ENCODE data around the gene RABAC1. TPM values are rescaled to one million over a fixed set of nuclear protein-coding genes. Genes with fewer than 3 reads are reported as not detected.

RABAC1 gene
- total and polyA plus RNA-seq, 4 experiments from 2014 or later = 97.4 to 256 (median 149) TPM

DNA sequence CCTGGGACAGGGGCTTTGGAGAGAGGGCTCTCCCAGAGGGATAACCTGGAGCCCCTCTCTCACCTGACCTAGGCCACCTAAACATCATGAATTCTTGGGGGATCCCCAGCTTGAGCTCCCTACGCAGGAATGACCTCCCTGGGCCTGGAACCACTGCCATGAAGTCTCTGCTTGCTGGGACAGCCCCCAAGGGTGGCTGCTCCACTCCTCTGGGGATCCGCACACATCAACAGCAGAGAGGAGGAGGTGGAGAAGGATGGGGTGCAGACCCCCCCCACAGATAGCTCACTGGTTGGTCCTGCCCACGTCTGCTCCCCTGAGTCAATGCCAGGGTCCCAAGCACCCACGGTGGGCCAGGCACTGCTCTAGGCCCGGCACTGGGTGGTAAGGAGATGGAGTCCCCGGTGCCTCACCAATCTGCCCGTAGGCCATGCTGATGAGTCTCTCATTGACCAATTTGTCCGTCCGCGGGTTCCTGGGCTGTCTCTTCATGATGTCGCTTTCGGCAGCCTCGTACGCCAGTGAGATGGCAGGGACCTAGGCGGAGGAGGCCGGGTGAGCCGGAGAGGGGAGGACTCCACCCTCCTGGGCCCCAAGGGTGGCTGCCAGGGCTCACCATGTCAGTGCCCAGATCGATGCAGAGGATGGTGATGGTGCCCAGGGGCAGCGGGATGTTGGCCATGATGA, 10.8 kb upstream of the RABAC1 start:
- no peaks in the 10 kb centered on the region for H3K27me3 ChIP-seq (ENCODE audit: insufficient read depth, low read length)
- ChIA-PET CTCF (ENCODE audit: partially characterized antibody) (no interaction called here), POLR2A (ENCODE audit: partially characterized antibody) (no interaction called here)
- no peak for DNase-seq
- H3K4me3 ChIP-seq (ENCODE audit: low read length in 2 of 2) = no peak overlapping the region
- intact Hi-C loops (cut with micrococcal nuclease) = no loop called here
- Mint-ChIP-seq H3K9me3 (peaks cover 0 to 2% (median 0%) of the 10 kb centered on the region in 8 donors), H3K27me3 (no peaks in the 10 kb centered on the region), H3K27ac (no peak overlapping the region), H3K36me3 (no peaks in the 10 kb centered on the region), H3K4me1 (no peaks in the 10 kb centered on the region), H3K4me3 (no peak overlapping the region)
- H3K4me1 ChIP-seq (ENCODE audit: insufficient read depth, low read length) = no peaks in the 10 kb centered on the region
- no peaks in the 10 kb centered on the region for H3K36me3 ChIP-seq (ENCODE audit: insufficient read depth, low read length)
- H3K9me3 ChIP-seq (ENCODE audit: control insufficient read depth in 1 of 2, low read length in 2 of 2) = no peaks in the 10 kb centered on the region
- no peak overlapping the region for H3K27ac ChIP-seq (ENCODE audit: low read depth, low read length)

DNA sequence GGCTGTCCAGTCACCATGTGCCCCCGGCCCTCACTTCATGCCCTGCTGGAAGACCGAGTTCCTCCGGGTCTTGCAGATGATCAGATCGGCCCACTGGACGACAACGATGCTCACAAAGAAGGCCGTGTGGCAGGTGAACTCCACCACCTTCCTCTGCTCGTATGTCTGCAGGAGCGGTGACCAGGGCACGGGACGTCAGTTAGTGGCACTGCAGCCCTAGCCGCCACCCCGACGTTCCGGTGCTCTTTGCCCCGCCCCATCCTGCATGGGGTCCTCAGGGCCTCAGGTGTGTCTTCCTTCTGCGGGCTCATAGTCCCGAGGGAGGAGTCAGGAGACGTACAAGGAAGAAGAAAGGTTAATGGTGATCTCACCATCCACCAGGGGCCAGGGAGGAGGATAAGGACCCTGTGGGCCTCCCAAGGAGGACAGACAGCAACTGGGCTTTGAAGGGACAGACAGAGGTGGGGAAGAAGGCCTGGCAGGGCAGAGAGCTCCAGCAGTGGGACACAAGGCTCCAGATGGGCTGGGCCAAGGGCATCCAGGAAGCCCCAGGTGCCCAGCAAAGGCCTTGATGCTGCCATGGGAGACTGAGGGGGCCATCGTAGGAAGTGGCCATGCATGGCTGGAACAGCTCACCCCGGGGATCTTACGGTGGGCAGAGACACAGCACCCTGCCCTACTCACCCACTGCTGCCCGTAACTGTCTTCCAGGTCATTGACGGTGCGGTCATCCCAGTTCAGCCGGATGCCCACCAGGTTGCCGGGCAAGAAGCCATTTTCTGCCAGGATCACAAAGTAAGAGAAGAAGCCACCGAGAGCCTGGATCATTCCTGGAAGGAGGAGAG, 9.9 kb upstream of the RABAC1 start:
- no peaks in the 10 kb centered on the region for H3K27me3 Mint-ChIP-seq
- no peak overlapping the region for H3K4me3 ChIP-seq (ENCODE audit: low read length in 2 of 2)
- no peaks in the 10 kb centered on the region for H3K4me1 Mint-ChIP-seq
- H3K36me3 Mint-ChIP-seq = no peaks in the 10 kb centered on the region
- ChIA-PET POLR2A (ENCODE audit: partially characterized antibody) (no interaction called here), CTCF (ENCODE audit: partially characterized antibody) (no interaction called here)
- intact Hi-C loops (cut with micrococcal nuclease) = no loop called here
- H3K27ac ChIP-seq (ENCODE audit: low read depth, low read length) = no peak overlapping the region
- H3K9me3 Mint-ChIP-seq = peaks cover 0 to 2% (median 0%) of the 10 kb centered on the region in 8 donors
- H3K36me3 ChIP-seq (ENCODE audit: insufficient read depth, low read length) = no peaks in the 10 kb centered on the region
- H3K4me1 ChIP-seq (ENCODE audit: insufficient read depth, low read length) = no peaks in the 10 kb centered on the region
- DNase-seq = no peak
- H3K9me3 ChIP-seq (ENCODE audit: control insufficient read depth in 1 of 2, low read length in 2 of 2) = no peaks in the 10 kb centered on the region
- no peak overlapping the region for H3K4me3 Mint-ChIP-seq
- H3K27ac Mint-ChIP-seq = no peak overlapping the region
- no peaks in the 10 kb centered on the region for H3K27me3 ChIP-seq (ENCODE audit: insufficient read depth, low read length)

GRCh38 chr19:41967054-41967783, 8.1 kb upstream of the RABAC1 start:
- peaks cover 0 to 2% (median 0%) of the 10 kb centered on the region in 8 donors for H3K9me3 Mint-ChIP-seq

GRCh38 chr19:41965106-41965505, 6.0 kb upstream of the RABAC1 start:
- H3K27me3 ChIP-seq (ENCODE audit: insufficient read depth, low read length) = no peaks in the 10 kb centered on the region

More at GRCh38 chr19:41967054-41967783, 8.1 kb upstream of the RABAC1 start:
- intact Hi-C loops (cut with micrococcal nuclease) = no loop called here
- Mint-ChIP-seq H3K4me3 (no peak overlapping the region), H3K27me3 (no peaks in the 10 kb centered on the region), H3K27ac (peak overlapping the region in 1 of 7 donors; percentile 70), H3K36me3 (no peaks in the 10 kb centered on the region), H3K4me1 (no peaks in the 10 kb centered on the region)
- ChIA-PET POLR2A (ENCODE audit: partially characterized antibody) (no interaction called here), CTCF (ENCODE audit: partially characterized antibody) (no interaction called here)
- H3K36me3 ChIP-seq (ENCODE audit: insufficient read depth, low read length) = no peaks in the 10 kb centered on the region
- no peaks in the 10 kb centered on the region for H3K27me3 ChIP-seq (ENCODE audit: insufficient read depth, low read length)
- no peak for DNase-seq
- H3K4me1 ChIP-seq (ENCODE audit: insufficient read depth, low read length) = no peaks in the 10 kb centered on the region
- H3K27ac ChIP-seq (ENCODE audit: low read depth, low read length) = no peak overlapping the region
- no peaks in the 10 kb centered on the region for H3K9me3 ChIP-seq (ENCODE audit: control insufficient read depth in 1 of 2, low read length in 2 of 2)
- no peak overlapping the region for H3K4me3 ChIP-seq (ENCODE audit: low read length in 2 of 2)

GRCh38 chr19:41960973-41961372, 1.9 kb upstream of the RABAC1 start:
- peaks cover 10 to 26% (median 17%) of the 10 kb centered on the region in 4 donors for H3K4me1 Mint-ChIP-seq
- ChIA-PET CTCF (ENCODE audit: partially characterized antibody) (interaction anchor here (0.7 kb wide), 2 partner anchors 101 to 140 kb away, joined by 3 to 5 read pairs; partner anchors contain the start of gene RPS19), POLR2A (ENCODE audit: partially characterized antibody) (interaction anchor here (0.7 to 5.2 kb wide), 3 partner anchors 33 to 101 kb away, joined by 3 to 57 read pairs (median 49); partner anchors contain the start of genes ARHGEF1, ERFL and RPS19)
- H3K4me3 Mint-ChIP-seq = peak overlapping the region in 1 of 8 donors; percentile 30
- no peaks in the 10 kb centered on the region for H3K36me3 ChIP-seq (ENCODE audit: insufficient read depth, low read length)
- no peak for DNase-seq
- H3K4me1 ChIP-seq (ENCODE audit: insufficient read depth, low read length) = peaks cover 16% of the 10 kb centered on the region
- H3K27me3 Mint-ChIP-seq = no peaks in the 10 kb centered on the region
- no peaks in the 10 kb centered on the region for H3K9me3 Mint-ChIP-seq
- intact Hi-C loops (cut with micrococcal nuclease) = no loop called here
- no peaks in the 10 kb centered on the region for H3K9me3 ChIP-seq (ENCODE audit: control insufficient read depth in 1 of 2, low read length in 2 of 2)
- H3K4me3 ChIP-seq (ENCODE audit: low read length in 2 of 2) = no peak overlapping the region
- H3K27ac ChIP-seq (ENCODE audit: low read depth, low read length) = no peak overlapping the region
- peak overlapping the region in 1 of 7 donors; percentile 43 for H3K27ac Mint-ChIP-seq
- peaks cover 0 to 19% of the 10 kb centered on the region in 2 donors for H3K36me3 Mint-ChIP-seq
- no peaks in the 10 kb centered on the region for H3K27me3 ChIP-seq (ENCODE audit: insufficient read depth, low read length)

More at GRCh38 chr19:41965106-41965505, 6.0 kb upstream of the RABAC1 start:
- no peak overlapping the region for H3K4me3 ChIP-seq (ENCODE audit: low read length in 2 of 2)
- no peaks in the 10 kb centered on the region for H3K9me3 ChIP-seq (ENCODE audit: control insufficient read depth in 1 of 2, low read length in 2 of 2)
- H3K4me1 Mint-ChIP-seq = no peaks in the 10 kb centered on the region
- no peak overlapping the region for H3K4me3 Mint-ChIP-seq
- no peak overlapping the region for H3K27ac ChIP-seq (ENCODE audit: low read depth, low read length)
- H3K4me1 ChIP-seq (ENCODE audit: insufficient read depth, low read length) = no peaks in the 10 kb centered on the region
- H3K36me3 ChIP-seq (ENCODE audit: insufficient read depth, low read length) = no peaks in the 10 kb centered on the region
- no peak for DNase-seq
- peaks cover 0 to 2% (median 0%) of the 10 kb centered on the region in 8 donors for H3K9me3 Mint-ChIP-seq
- peak overlapping the region in 1 of 7 donors; percentile 17 for H3K27ac Mint-ChIP-seq
- H3K27me3 Mint-ChIP-seq = no peaks in the 10 kb centered on the region
- no peaks in the 10 kb centered on the region for H3K36me3 Mint-ChIP-seq
- POLR2A ChIA-PET (ENCODE audit: partially characterized antibody) = interaction anchor here (0.6 kb wide), 1 partner anchor 85 kb away, joined by 4 read pairs; no protein-coding TSS in a partner anchor
- intact Hi-C loops (cut with micrococcal nuclease) = no loop called here
- CTCF ChIA-PET (ENCODE audit: partially characterized antibody) = interaction anchor here (0.7 kb wide), 1 partner anchor 258 kb away, joined by 3 read pairs; no protein-coding TSS in a partner anchor

GRCh38 chr19:41958367-41959055, 610 bp downstream of the RABAC1 start:
- H3K27ac ChIP-seq (ENCODE audit: low read depth, low read length) = peak overlapping the region; percentile 77
- H3K36me3 Mint-ChIP-seq = peaks cover 0 to 19% of the 10 kb centered on the region in 2 donors
- H3K27me3 Mint-ChIP-seq = no peaks in the 10 kb centered on the region
- intact Hi-C loops (cut with micrococcal nuclease) = loop anchor here (1.0 to 2.0 kb wide), 3 partner anchors 72 to 99 kb away; no protein-coding TSS in a partner anchor
- peak overlapping the region; percentile 74 to 99 (median 94) for H3K27ac Mint-ChIP-seq
- peak overlapping the region; percentile 75 to 97 (median 94) for H3K4me3 Mint-ChIP-seq
- H3K4me1 Mint-ChIP-seq = peaks cover 10 to 26% (median 17%) of the 10 kb centered on the region in 4 donors
- POLR2A ChIA-PET (ENCODE audit: partially characterized antibody) = interaction anchor here (0.7 to 5.2 kb wide), 14 partner anchors 12 to 98 kb away, joined by 3 to 57 read pairs (median 3); partner anchors contain the start of genes ARHGEF1, CD79A, ERFL and RPS19
- no peaks in the 10 kb centered on the region for H3K27me3 ChIP-seq (ENCODE audit: insufficient read depth, low read length)
- H3K9me3 ChIP-seq (ENCODE audit: control insufficient read depth in 1 of 2, low read length in 2 of 2) = no peaks in the 10 kb centered on the region
- H3K4me1 ChIP-seq (ENCODE audit: insufficient read depth, low read length) = peaks cover 16% of the 10 kb centered on the region
- peak; percentile 72 to 91 (median 77) for DNase-seq
- CTCF ChIA-PET (ENCODE audit: partially characterized antibody) = interaction anchor here (1.3 to 3.5 kb wide), 3 partner anchors 11 to 99 kb away, joined by 4 to 17 read pairs (median 13); partner anchors contain the start of gene RPS19
- no peaks in the 10 kb centered on the region for H3K9me3 Mint-ChIP-seq
- peak overlapping the region; percentile 73 to 85 for H3K4me3 ChIP-seq (ENCODE audit: low read length in 2 of 2)
- H3K36me3 ChIP-seq (ENCODE audit: insufficient read depth, low read length) = no peaks in the 10 kb centered on the region

All from CD4-positive, alpha-beta memory T cell (primary cell).